B cell (primary cell): ENCODE measurements around the gene LYZL2. TPM values are rescaled to one million over a fixed set of nuclear protein-coding genes. Genes with fewer than 3 reads are reported as not detected.

ENCODE experiments used
- ATAC-seq: fragments of 200-7000 bp; cut with Tn5 transposase; one replicate; pipeline ENCODE4 v1.10.0; 2021; ENCODE audit warnings: low read depth, mild to moderate bottlenecking, moderate number of reproducible peaks, moderate library complexity
- CTCF ChIA-PET: fragments of 350-600 bp; sonication (Branson Sonifier 250); formaldehyde crosslinking; loops from one replicate; lab custom pipeline; 2021; ENCODE audit warnings: antibody characterized with exemption, inconsistent platforms; lab: Charles Lee
- POLR2A ChIA-PET: fragments of 350-600 bp; sonication (Branson Sonifier 250); formaldehyde crosslinking; loops from one replicate; lab custom pipeline; 2021; ENCODE audit warnings: antibody characterized with exemption; lab: Charles Lee
- DNase-seq: peaks from one replicate; pipeline ENCODE4 v3.0.0; 2013
- H2AFZ ChIP-seq: 2 replicates; pipeline ENCODE4 v1.6.1; 2012; ENCODE audit warnings: mild to moderate bottlenecking, low read depth, low read length; ENCODE audit not compliant: insufficient read depth, poor library complexity, severe bottlenecking
- H3K27ac ChIP-seq, 2 donors: 1 replicate in 1 of 2; 2 replicates in 1 of 2; pipeline ENCODE4 v1.5.1; 2012 to 2013; ENCODE audit warnings: low read length in 2 of 2, mild to moderate bottlenecking in 2 of 2, moderate library complexity in 1 of 2
- H3K27me3 ChIP-seq, 4 experiments: fragments of 200-600 bp in 1 of 4; sonication (generic) in 1 of 4; replicated peaks in 1 of 4; 1 replicate in 2 of 4; 2 replicates in 2 of 4; pipeline versions ENCODE4 v1.6.1 to v1.7.0; 2013 to 2016; ENCODE audit warnings: low read length in 3 of 4, mild to moderate bottlenecking in 2 of 4, mixed read lengths in 1 of 4, moderate library complexity in 1 of 4; ENCODE audit not compliant: insufficient read depth in 4 of 4, control insufficient read depth in 3 of 4; ENCODE audit errors: control extremely low read depth in 1 of 4
- H3K36me3 ChIP-seq, 2 experiments: replicated peaks in 1 of 2; 1 replicate in 1 of 2; 2 replicates in 1 of 2; pipeline versions ENCODE4 v1.6.1 to v1.7.1; 2013; ENCODE audit warnings: low read length in 1 of 2; ENCODE audit not compliant: insufficient read depth in 2 of 2, control insufficient read depth in 1 of 2; ENCODE audit errors: control extremely low read depth in 1 of 2, extremely low read depth in 1 of 2
- H3K4me1 ChIP-seq, 2 donors: fragments of 200-600 bp in 1 of 2; sonication (generic) in 1 of 2; 1 replicate in 1 of 2; 2 replicates in 1 of 2; pipeline versions ENCODE4 v1.5.1 to v1.6.1; 2013 to 2017; ENCODE audit warnings: low read length in 2 of 2; ENCODE audit not compliant: control insufficient read depth in 2 of 2, insufficient read depth in 2 of 2
- H3K4me2 ChIP-seq: replicated peaks from 2 replicates; pipeline ENCODE3; 2012; ENCODE audit warnings: mild to moderate bottlenecking, low read depth, low read length; ENCODE audit not compliant: poor library complexity, severe bottlenecking
- H3K4me3 ChIP-seq, 5 experiments: fragments of 200-600 bp in 1 of 5; sonication (generic) in 1 of 5; 1 replicate in 3 of 5; 2 replicates in 2 of 5; pipeline versions ENCODE4 v1.5.1 to v1.7.0; 2011 to 2016; ENCODE audit warnings: low read length in 4 of 5, mild to moderate bottlenecking in 4 of 5, low read depth in 2 of 5, control low read depth in 1 of 5, moderate library complexity in 1 of 5; ENCODE audit not compliant: insufficient read depth in 1 of 5; ENCODE audit errors: control extremely low read depth in 1 of 5, extremely low read depth in 1 of 5
- H3K79me2 ChIP-seq: fragments of 200-600 bp; sonication (generic); one replicate; pipeline ENCODE4 v1.6.0; 2016; ENCODE audit warnings: low read length; ENCODE audit not compliant: control insufficient read depth, insufficient read depth
- H3K9ac ChIP-seq: fragments of 200-600 bp; sonication (generic); 2 replicates; pipeline ENCODE4 v1.6.1; 2017; ENCODE audit warnings: mild to moderate bottlenecking, low read length, moderate library complexity
- H3K9me3 ChIP-seq, 3 donors: one replicate each; pipeline versions ENCODE4 v1.6.1 to v1.7.1; 2013; ENCODE audit warnings: low read length in 2 of 3; ENCODE audit not compliant: control insufficient read depth in 2 of 3, insufficient read depth in 1 of 3; ENCODE audit errors: control extremely low read depth in 1 of 3
- H4K20me1 ChIP-seq: 2 replicates; pipeline ENCODE4 v1.6.0; 2012; ENCODE audit warnings: mild to moderate bottlenecking, low read length; ENCODE audit not compliant: insufficient read depth, control insufficient read depth, poor library complexity, severe bottlenecking
- H3K27ac Mint-ChIP-seq: one replicate; pipeline ENCODE4 v1.8.0; 2021; ENCODE audit warnings: mixed read lengths
- H3K27me3 Mint-ChIP-seq: one replicate; pipeline ENCODE4 v1.8.0; 2021; ENCODE audit warnings: mixed read lengths
- H3K4me1 Mint-ChIP-seq: one replicate; pipeline ENCODE4 v1.8.0; 2021; ENCODE audit warnings: mixed read lengths
- H3K4me3 Mint-ChIP-seq: one replicate; pipeline ENCODE4 v1.8.0; 2021; ENCODE audit warnings: mixed read lengths
- H3K9me3 Mint-ChIP-seq: one replicate; pipeline ENCODE4 v1.8.0; 2022; ENCODE audit warnings: mixed read lengths; ENCODE audit not compliant: insufficient read depth
- CTCF ChIP-seq: fragments of 200-600 bp; IDR thresholded peaks from one replicate; pipeline ENCODE4 v1.8.0; 2022; ENCODE audit warnings: antibody characterized with exemption, mild to moderate bottlenecking
- EZH2 ChIP-seq: IDR thresholded peaks from 2 replicates; pipeline ENCODE4 v1.6.1; 2012; ENCODE audit warnings: borderline replicate concordance, low read depth, mild to moderate bottlenecking, moderate library complexity, low read length; ENCODE audit not compliant: insufficient read depth, poor library complexity, severe bottlenecking
- WGBS: methylation state at CpG from one replicate; pipeline ENCODE4 v1.1.5; 2013; ENCODE audit warnings: missing lambda C conversion rate; ENCODE audit not compliant: insufficient coverage; 5-methylcytosine and 5-hydroxymethylcytosine counted together
- intact Hi-C: fragments of 100-400 bp; cut with micrococcal nuclease; formaldehyde crosslinking; loops from one replicate; pipeline ENCODE4 v1.10.0; 2022
- polyA plus RNA-seq: library from polyadenylated mRNA; depleted of rRNA; stranded (reverse); fragments of >200 nt; gene quantifications from 2 replicates; pipeline ENCODE4 v1.2.3, GENCODE V29; 2012
- total RNA-seq, 2 donors: library from RNA; stranded (reverse); fragments of 120-200 nt in 1 of 2; gene quantifications; 1 replicate in 1 of 2; 2 replicates in 1 of 2; pipeline versions ENCODE4 v1.2.3 to v1.2.4, GENCODE V29; 2013 to 2022

Gene LYZL2
- total and polyA plus RNA-seq, 2 donors (not counting 1 experiment from before 2014, with no cell fraction given), result not detected

GRCh38 chr10:30562787-30563186, 66.8 kb downstream of the LYZL2 start:
- Histone ChIP-seq H3K9me3 (no peaks in the 10 kb centered on the region), H3K79me2 (no peaks in the 10 kb centered on the region), H3K27ac (no peak overlapping the region), H3K4me1 (no peaks in the 10 kb centered on the region), H3K27me3 (peaks cover 0 to 4% (median 0%) of the 10 kb centered on the region in 4 experiments), H4K20me1 (no peaks in the 10 kb centered on the region), H2AFZ (no peak overlapping the region), H3K9ac (no peak overlapping the region), H3K4me3 (no peak overlapping the region), H3K36me3 (no peaks in the 10 kb centered on the region), H3K4me2 (no peak overlapping the region)
- no peaks in the 10 kb centered on the region for H3K4me1 Mint-ChIP-seq
- ATAC-seq (no peak), DNase-seq (no peak)
- H3K27me3 Mint-ChIP-seq, result peaks cover 18% of the 10 kb centered on the region
- ChIA-PET POLR2A (no interaction called here), CTCF (interaction anchor here (2.4 to 2.6 kb wide), 2 partner anchors 19 to 27 kb away, joined by 9 to 10 read pairs; no protein-coding TSS in a partner anchor)
- 95% methylated on average over 4 of the region's 5 CpGs for WGBS
- H3K9me3 Mint-ChIP-seq, result no peaks in the 10 kb centered on the region
- no peak overlapping the region for H3K27ac Mint-ChIP-seq
- TF ChIP-seq EZH2 (no peak), CTCF (no peak)
- intact Hi-C loops, result no loop called here
- no peak overlapping the region for H3K4me3 Mint-ChIP-seq

Other genes starting within 250 kb of the LYZL2 start
- 97.0 and 104 TPM in 2 replicates for gene MAP3K8, start 195.6 kb downstream of the LYZL2 start, total RNA-seq
- 99.2 and 125 TPM in 2 replicates for gene MAP3K8, start 195.6 kb downstream of the LYZL2 start, polyA plus RNA-seq